Kidney epithelial cell (primary cell): ENCODE results near the gene ERI2. TPM values are rescaled to one million over a fixed set of nuclear protein-coding genes. Genes with fewer than 3 reads are reported as not detected.

Source experiments
- DNase-seq: peaks from one replicate; pipeline ENCODE4 v3.0.0-alpha.2; 2010; ENCODE audit warnings: low read depth
- H3K27me3 ChIP-seq: 2 replicates; pipeline ENCODE4 v1.6.0; 2011; ENCODE audit warnings: low read length; ENCODE audit not compliant: control insufficient read depth, insufficient read depth
- H3K36me3 ChIP-seq: 2 replicates; pipeline ENCODE4 v1.5.1; 2011; ENCODE audit warnings: low read length; ENCODE audit not compliant: control insufficient read depth, insufficient read depth
- H3K4me3 ChIP-seq: 2 replicates; pipeline ENCODE4 v1.5.1; 2011; ENCODE audit warnings: low read depth, mild to moderate bottlenecking, control low read depth, low read length
- total RNA-seq: library from RNA; depleted of rRNA; stranded (reverse); fragments of >200 nt; gene quantifications from 2 replicates; pipeline ENCODE4 v1.2.3, GENCODE V29; 2015
- TF ChIP-seq, protein P1 (sequence below): IDR thresholded peaks from 2 replicates; pipeline ENCODE4 v1.5.1; 2011; ENCODE audit warnings: mild to moderate bottlenecking, moderate library complexity, low read length, control low read depth, inconsistent platforms; ENCODE audit not compliant: insufficient read depth, poor library complexity, severe bottlenecking

Gene ERI2
- total RNA-seq, 1 donor from 2014 or later = 15.3 TPM

DNA sequence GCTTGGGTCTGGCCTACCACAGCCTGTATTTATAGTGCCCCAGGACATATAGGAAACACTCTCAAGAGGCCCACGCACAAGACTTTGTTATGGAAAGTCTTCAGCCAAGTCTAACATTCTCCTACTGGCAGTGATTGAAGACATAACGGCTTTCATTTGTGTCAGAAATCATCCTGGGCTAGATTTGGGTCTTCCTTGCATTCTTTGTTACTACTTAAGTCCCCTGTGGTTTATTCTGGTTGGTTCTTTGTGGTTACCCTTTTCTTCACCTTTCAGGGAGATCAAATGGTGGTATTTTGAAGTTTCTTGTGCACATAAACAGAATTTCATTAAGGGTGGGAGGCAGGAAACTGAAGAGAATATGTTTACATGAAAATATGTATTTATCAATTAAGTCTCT is 37.8 kb upstream of the ERI2 start:
- Histone ChIP-seq H3K4me3 (no peak overlapping the region), H3K27me3 (no peaks in the 10 kb centered on the region), H3K36me3 (no peaks in the 10 kb centered on the region)
- TF ChIP-seq, protein P1, sequence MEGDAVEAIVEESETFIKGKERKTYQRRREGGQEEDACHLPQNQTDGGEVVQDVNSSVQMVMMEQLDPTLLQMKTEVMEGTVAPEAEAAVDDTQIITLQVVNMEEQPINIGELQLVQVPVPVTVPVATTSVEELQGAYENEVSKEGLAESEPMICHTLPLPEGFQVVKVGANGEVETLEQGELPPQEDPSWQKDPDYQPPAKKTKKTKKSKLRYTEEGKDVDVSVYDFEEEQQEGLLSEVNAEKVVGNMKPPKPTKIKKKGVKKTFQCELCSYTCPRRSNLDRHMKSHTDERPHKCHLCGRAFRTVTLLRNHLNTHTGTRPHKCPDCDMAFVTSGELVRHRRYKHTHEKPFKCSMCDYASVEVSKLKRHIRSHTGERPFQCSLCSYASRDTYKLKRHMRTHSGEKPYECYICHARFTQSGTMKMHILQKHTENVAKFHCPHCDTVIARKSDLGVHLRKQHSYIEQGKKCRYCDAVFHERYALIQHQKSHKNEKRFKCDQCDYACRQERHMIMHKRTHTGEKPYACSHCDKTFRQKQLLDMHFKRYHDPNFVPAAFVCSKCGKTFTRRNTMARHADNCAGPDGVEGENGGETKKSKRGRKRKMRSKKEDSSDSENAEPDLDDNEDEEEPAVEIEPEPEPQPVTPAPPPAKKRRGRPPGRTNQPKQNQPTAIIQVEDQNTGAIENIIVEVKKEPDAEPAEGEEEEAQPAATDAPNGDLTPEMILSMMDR = no peak
- no peak for DNase-seq

DNA sequence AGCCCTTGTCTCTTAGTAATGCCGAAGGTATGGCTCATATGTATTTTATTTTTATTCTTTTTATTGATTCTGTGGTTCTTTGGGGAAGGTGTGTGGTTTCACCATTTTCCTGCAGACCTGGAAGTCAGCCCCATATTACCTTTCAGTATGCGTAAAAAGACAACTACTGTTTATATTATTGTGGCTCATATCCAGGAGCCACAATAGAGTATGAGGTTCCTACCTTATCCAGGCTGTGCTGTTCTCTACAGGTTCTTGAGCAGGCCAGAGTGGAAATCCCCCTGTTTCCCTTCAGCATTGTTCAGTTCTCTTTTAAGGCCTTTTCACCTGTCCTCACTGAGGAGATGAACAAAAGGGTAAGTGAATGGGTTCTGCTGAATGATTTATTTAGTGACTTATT is 33.2 kb upstream of the ERI2 start:
- Histone ChIP-seq H3K36me3 (no peaks in the 10 kb centered on the region), H3K27me3 (no peaks in the 10 kb centered on the region), H3K4me3 (no peak overlapping the region)
- TF ChIP-seq, protein P1 = no peak
- no peak for DNase-seq

DNA sequence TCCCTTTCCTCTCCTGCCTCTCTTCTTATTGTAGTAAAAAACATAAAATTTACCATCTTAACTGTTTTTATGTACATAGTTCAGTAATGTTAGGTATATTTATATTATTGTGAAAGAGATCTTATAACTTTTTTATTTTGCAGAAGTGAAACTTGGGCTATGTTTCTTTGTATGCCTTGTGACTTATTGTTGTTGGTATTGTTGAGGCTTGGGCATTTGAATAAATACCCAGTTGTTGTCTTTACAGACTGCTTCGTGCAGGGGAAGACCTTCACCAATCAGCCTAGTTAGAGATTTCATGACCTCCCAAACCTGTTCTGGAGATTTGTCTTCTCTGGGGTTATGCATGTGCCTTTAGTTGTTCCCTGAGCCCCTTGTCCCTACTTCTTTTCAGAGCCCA is 32.0 kb upstream of the ERI2 start:
- Histone ChIP-seq H3K36me3 (no peaks in the 10 kb centered on the region), H3K27me3 (no peaks in the 10 kb centered on the region), H3K4me3 (no peak overlapping the region)
- no peak for DNase-seq
- TF ChIP-seq, protein P1 = no peak

DNA sequence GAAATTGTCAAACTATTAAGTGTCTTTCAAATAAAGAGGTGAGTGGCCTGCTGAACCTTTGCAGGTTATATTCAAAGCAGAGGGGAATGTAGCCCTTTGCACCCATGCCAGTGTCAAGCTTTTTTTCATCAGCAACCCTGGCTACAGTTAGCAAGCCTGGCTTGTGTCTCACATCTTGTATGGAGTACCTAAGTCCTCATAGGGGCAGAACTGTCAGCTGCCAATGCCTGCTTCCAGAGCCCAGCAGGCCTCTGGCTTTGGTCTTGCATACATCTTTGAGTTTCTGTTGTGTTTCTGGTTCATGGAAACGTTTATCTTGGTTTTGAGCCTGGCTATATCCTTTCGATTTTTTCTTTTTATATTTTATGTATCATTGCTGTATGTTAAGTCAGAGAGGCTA is 26.8 kb upstream of the ERI2 start:
- DNase-seq = no peak
- no peaks in the 10 kb centered on the region for H3K36me3 ChIP-seq
- no peaks in the 10 kb centered on the region for H3K27me3 ChIP-seq
- H3K4me3 ChIP-seq = no peak overlapping the region
- TF ChIP-seq, protein P1 = no peak

DNA sequence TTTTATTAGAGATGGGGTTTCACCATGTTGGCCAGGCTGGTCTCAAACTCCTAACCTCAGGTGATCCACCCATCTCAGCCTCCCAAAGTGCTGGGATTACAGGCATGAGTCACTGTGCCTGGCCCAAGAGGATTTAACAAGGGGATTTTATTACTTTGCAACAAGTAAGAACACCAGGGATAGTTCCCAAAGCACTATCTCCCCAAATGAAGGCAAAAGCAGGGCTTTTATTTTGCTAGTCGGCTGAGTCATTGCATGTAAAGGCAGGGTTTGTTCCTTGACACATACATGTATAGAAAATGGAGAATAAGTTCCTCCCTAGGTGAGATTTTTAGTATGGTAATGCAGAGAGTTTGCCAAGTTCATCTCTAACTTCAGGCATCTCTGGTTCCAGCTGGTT is 24.1 kb upstream of the ERI2 start:
- DNase-seq = no peak
- Histone ChIP-seq H3K4me3 (no peak overlapping the region), H3K27me3 (no peaks in the 10 kb centered on the region), H3K36me3 (no peaks in the 10 kb centered on the region)
- TF ChIP-seq, protein P1 = no peak

DNA sequence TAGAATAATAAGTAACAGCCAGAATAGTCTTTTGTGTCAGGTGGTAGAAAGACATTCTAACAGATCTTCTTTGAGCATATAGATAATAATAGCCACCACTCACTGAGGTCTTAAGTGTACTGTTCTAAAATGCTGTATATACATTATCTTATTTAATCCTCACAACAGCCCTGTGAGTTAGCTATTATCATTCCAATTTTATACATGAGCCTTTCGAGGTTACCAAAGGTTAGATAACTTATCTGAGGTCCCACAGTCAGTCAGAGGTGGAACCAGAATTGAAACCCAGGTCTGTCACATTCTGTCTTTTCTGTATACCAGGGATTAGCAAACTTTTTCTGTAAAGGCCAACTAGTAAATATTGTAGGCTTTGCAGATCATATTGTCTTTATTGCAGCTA is 23.3 kb upstream of the ERI2 start:
- TF ChIP-seq, protein P1 = no peak
- Histone ChIP-seq H3K36me3 (no peaks in the 10 kb centered on the region), H3K4me3 (no peak overlapping the region), H3K27me3 (no peaks in the 10 kb centered on the region)
- DNase-seq = no peak
